HL-60 (cell line): Measurements from ENCODE around the gene MMP2.

ENCODE experiments used
- DNase-seq, 2 experiments: peaks; one replicate each; pipeline ENCODE4 v3.0.0-alpha.2; 2010 to 2020; ENCODE audit warnings: low read depth in 1 of 2, low spot score in 1 of 2
- H3K27ac ChIP-seq: fragments of 250-450 bp; sonication (Bioruptor Pico); replicated peaks from 2 replicates; pipeline ENCODE4 v1.5.1; 2020; ENCODE audit warnings: mild to moderate bottlenecking, moderate library complexity
- H3K27me3 ChIP-seq: fragments of 250-450 bp; sonication (Bioruptor Pico); 2 replicates; pipeline ENCODE4 v1.5.1; 2021; ENCODE audit warnings: mild to moderate bottlenecking, moderate library complexity; ENCODE audit not compliant: insufficient read depth, poor library complexity, severe bottlenecking
- H3K4me3 ChIP-seq: replicated peaks from 2 replicates; pipeline ENCODE4 v1.5.1; 2011; ENCODE audit warnings: mild to moderate bottlenecking, control low read depth, low read length; ENCODE audit not compliant: insufficient read depth
- GABPA ChIP-seq: IDR thresholded peaks from 2 replicates; pipeline ENCODE4 v1.6.1; 2012; ENCODE audit warnings: low read depth
- POLR2AphosphoS5 ChIP-seq: IDR thresholded peaks from 2 replicates; pipeline ENCODE4 v1.6.1; 2012; ENCODE audit warnings: low read depth
- SPI1 ChIP-seq: IDR thresholded peaks from 2 replicates; pipeline ENCODE4 v1.6.1; 2012; ENCODE audit warnings: low read depth, mild to moderate bottlenecking, borderline replicate concordance
- TF ChIP-seq, protein P1 (sequence below): IDR thresholded peaks from 2 replicates; pipeline ENCODE4 v1.6.1; 2012; ENCODE audit warnings: low read depth; ENCODE audit not compliant: insufficient replicate concordance
- TF ChIP-seq, protein P2 (sequence below): IDR thresholded peaks from one replicate; pipeline ENCODE4 v1.5.1; 2011; ENCODE audit warnings: low read length, control low read depth, inconsistent platforms; ENCODE audit not compliant: insufficient read depth

MMP2 gene

DNA sequence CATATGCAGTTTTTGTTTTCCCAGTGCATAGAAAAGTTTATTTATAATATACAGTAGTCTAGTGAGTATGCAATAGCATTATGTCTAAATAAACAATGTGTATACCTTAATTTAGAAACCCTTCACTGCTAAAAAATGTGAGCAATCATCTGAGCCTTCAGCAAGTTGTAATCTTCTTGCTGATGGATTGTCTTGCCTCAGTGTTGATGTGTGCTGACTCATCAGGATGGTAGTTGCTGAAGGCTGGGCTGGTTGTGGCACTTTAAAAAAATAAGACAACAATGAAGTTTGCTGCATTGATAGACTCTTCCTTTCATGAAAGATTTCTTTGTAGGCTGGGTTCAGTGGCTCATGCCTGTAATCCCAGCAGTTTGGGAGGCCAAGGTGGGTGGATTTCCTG, 73.6 kb downstream of the MMP2 start:
- TF ChIP-seq GABPA: no peak
- no peak for TF ChIP-seq SPI1
- TF ChIP-seq POLR2AphosphoS5: no peak
- TF ChIP-seq, protein P1, sequence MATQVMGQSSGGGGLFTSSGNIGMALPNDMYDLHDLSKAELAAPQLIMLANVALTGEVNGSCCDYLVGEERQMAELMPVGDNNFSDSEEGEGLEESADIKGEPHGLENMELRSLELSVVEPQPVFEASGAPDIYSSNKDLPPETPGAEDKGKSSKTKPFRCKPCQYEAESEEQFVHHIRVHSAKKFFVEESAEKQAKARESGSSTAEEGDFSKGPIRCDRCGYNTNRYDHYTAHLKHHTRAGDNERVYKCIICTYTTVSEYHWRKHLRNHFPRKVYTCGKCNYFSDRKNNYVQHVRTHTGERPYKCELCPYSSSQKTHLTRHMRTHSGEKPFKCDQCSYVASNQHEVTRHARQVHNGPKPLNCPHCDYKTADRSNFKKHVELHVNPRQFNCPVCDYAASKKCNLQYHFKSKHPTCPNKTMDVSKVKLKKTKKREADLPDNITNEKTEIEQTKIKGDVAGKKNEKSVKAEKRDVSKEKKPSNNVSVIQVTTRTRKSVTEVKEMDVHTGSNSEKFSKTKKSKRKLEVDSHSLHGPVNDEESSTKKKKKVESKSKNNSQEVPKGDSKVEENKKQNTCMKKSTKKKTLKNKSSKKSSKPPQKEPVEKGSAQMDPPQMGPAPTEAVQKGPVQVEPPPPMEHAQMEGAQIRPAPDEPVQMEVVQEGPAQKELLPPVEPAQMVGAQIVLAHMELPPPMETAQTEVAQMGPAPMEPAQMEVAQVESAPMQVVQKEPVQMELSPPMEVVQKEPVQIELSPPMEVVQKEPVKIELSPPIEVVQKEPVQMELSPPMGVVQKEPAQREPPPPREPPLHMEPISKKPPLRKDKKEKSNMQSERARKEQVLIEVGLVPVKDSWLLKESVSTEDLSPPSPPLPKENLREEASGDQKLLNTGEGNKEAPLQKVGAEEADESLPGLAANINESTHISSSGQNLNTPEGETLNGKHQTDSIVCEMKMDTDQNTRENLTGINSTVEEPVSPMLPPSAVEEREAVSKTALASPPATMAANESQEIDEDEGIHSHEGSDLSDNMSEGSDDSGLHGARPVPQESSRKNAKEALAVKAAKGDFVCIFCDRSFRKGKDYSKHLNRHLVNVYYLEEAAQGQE: no peak
- TF ChIP-seq, protein P2, sequence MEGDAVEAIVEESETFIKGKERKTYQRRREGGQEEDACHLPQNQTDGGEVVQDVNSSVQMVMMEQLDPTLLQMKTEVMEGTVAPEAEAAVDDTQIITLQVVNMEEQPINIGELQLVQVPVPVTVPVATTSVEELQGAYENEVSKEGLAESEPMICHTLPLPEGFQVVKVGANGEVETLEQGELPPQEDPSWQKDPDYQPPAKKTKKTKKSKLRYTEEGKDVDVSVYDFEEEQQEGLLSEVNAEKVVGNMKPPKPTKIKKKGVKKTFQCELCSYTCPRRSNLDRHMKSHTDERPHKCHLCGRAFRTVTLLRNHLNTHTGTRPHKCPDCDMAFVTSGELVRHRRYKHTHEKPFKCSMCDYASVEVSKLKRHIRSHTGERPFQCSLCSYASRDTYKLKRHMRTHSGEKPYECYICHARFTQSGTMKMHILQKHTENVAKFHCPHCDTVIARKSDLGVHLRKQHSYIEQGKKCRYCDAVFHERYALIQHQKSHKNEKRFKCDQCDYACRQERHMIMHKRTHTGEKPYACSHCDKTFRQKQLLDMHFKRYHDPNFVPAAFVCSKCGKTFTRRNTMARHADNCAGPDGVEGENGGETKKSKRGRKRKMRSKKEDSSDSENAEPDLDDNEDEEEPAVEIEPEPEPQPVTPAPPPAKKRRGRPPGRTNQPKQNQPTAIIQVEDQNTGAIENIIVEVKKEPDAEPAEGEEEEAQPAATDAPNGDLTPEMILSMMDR: no peak
- H3K27me3 ChIP-seq: no peaks in the 10 kb centered on the region
- no peak for DNase-seq
- no peak overlapping the region for H3K27ac ChIP-seq
- H3K4me3 ChIP-seq: no peak overlapping the region

DNA sequence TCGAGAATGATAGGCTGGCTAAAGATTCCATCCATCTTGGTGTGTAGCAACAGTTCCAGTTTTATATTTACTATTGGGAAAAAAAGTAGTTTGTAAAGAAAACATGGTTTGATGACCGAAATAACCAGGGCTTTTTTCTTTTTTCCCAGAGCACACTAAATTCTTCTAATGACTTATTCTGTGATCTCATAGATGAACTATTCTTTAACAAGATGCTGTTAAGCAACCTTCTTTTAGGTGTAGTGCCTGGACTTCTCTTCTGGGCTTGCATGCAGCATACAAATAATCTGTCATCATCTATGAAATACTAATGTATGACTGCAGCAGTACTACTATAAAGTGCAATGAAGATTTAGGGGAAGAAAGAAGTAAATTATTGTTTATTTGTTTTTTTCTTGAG, 76.4 kb downstream of the MMP2 start:
- H3K4me3 ChIP-seq: no peak overlapping the region
- no peak for DNase-seq
- TF ChIP-seq, protein P1: no peak
- no peak for TF ChIP-seq POLR2AphosphoS5
- no peak for TF ChIP-seq GABPA
- TF ChIP-seq SPI1: no peak
- TF ChIP-seq, protein P2: no peak
- no peaks in the 10 kb centered on the region for H3K27me3 ChIP-seq
- no peak overlapping the region for H3K27ac ChIP-seq
